Measurements from ENCODE around the gene IFNGR2.
"Not testable (repeated sequence)": the region's sequence is repeated elsewhere in the genome, so short reads cannot be mapped to it uniquely, and the experiment has no call there.

IFNGR2 gene

DNA sequence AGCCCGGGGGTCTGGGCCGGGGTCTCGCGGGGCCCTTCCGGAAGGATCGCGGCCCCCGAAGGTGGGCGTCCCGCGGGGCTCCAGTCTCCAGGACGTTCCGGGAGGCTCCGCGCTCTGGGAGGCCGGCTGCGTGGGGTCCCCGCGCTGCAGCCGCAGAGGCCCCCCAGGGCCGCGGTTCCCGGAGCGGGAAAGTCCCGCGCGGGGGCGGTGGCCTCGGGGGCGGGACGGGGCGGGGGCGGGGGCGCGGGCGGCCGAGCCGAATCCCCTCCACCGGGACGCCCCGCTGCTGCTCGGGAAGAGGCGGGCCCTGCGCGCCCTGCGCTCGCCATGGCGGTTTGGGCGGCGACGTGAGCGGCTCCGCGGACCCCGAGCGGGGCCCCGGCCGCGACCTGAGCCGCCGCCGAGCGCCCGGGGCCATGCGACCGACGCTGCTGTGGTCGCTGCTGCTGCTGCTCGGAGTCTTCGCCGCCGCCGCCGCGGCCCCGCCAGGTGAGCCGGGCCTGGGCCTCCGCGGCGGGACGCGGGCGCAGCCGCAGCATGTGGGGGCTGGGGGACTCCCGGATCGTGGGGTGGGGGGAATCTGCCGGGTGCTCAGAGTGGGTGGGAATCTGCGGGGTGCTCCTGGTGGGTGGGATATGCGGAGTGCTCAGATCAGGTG lies at the start of gene IFNGR2:
IFNGR2 (plus strand) TSS at position 286 of the 658 bp plus-strand sequence; CDS start at position 417, 131 bp downstream.
- DNase-seq (ENCODE audit: low read depth), result peak; percentile 55

DNA sequence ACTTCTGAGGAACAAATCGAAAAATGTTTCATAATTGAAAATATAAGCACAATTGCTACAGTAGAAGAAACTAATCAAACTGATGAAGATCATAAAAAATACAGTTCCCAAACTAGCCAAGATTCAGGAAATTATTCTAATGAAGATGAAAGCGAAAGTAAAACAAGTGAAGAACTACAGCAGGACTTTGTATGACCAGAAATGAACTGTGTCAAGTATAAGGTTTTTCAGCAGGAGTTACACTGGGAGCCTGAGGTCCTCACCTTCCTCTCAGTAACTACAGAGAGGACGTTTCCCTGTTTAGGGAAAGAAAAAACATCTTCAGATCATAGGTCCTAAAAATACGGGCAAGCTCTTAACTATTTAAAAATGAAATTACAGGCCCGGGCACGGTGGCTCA lies 47.9 kb upstream of the IFNGR2 start:
- DNase-seq (ENCODE audit: low read depth), result no peak

DNA sequence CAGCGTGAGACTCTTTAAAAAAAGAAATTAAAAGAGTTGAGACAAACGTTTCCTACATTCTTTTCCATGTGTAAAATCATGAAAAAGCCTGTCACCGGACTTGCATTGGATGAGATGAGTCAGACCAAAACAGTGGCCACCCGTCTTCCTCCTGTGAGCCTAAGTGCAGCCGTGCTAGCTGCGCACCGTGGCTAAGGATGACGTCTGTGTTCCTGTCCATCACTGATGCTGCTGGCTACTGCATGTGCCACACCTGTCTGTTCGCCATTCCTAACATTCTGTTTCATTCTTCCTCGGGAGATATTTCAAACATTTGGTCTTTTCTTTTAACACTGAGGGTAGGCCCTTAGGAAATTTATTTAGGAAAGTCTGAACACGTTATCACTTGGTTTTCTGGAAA lies 47.2 kb upstream of the IFNGR2 start:
- no peak for DNase-seq (ENCODE audit: low read depth)

DNA sequence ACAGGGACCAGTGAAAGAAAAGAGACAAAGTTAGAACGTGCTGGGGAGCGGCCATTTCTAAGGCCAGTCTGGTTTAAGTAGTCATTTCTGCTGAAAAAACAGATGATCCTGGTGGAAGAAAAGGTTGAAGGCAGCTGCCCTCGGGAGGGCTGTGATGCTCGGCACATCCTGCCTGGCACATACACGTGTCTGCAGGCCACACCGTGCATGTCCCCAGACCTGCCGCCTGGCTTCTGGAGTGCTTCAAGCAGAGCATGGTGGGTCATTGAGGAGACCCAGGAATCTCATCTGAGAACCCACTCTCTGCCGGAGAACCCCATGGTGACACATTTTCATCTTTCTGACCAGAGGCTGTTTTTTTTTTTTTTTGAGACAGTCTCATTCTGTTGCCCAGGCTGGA lies 46.0 kb upstream of the IFNGR2 start:
- no peak for DNase-seq (ENCODE audit: low read depth)

GRCh38 chr21:33359446-33359845 lies 43.8 kb upstream of the IFNGR2 start:
- DNase-seq (ENCODE audit: low read depth), result no peak

GRCh38 chr21:33360281-33360680 lies 42.9 kb upstream of the IFNGR2 start:
- DNase-seq (ENCODE audit: low read depth), result no peak

DNA sequence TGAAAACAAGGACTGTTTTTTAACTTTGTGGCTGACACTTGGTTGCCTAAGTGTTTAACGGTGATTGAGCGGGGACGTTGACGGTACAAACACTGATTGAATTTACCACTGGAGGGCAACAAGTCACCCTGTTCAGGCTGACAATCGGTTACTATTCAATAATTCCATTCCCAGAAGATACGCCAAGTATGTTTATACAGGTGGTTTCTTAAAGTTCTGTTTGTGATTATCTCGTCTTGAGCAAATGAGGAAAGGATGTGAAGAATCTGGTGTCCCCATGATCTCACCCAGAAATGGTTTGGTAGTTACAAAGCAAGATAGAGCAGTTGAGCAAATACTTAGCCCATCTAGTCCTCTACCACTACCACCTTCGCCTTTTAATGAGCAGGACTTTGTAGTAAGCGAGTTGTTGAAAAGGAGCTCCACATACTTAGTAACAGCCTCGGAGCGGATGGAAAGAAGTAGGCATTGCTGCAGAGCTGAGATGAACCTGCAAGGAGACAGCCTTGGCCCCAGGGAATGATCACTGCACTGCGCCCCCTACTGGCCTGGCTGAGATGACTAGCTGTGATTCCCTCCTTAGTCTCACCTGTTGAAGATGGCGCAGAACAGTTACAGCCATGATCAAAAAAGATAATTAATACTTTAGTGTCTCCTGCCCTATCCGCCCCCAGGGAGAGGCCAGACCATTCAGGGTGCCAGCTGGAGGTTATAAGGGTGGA lies 42.2 kb upstream of the IFNGR2 start:
- peak; percentile 69 for DNase-seq (ENCODE audit: low read depth)

GRCh38 chr21:33362044-33362555 lies 41.1 kb upstream of the IFNGR2 start:
- DNase-seq (ENCODE audit: low read depth), result no peak

- DNase-seq (ENCODE audit: low read depth), result not testable (repeated sequence)
These were observed 39.2 kb upstream of the IFNGR2 start for GRCh38 chr21:33363911-33364609.

- no peak for DNase-seq (ENCODE audit: low read depth)
These were observed 38.4 kb upstream of the IFNGR2 start for GRCh38 chr21:33364830-33365229.

DNA sequence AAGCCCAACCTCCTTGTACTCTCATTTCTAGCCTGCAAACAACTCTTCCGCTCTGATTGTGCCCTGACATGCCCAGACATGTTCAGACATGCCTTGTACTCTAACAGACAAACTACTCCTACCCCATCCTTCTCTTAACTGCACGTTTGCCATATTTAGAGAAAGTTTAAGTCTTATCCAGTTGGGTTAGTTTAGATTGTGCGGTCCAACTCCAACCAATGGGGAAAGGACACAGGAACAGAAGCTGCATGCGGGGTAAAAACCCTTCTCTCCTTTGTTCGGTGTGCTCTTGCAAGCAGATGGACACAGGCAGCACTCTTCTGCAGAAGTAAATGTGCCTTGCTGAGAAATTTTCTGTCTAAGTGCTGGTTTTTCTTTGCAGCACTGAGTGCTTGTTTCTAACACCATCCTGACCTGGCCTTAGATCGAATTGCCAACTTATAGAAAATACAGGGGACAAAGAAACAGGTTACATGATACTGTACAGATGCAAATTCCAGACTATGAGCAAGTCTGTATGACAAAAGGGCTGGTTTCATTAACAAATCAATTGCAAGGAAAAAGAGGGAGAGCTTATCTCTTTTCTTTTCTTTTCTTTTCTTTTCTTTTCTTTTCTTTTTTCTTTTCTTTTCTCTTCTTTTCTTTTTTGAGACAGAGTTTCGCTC lies 35.8 kb upstream of the IFNGR2 start:
- DNase-seq (ENCODE audit: low read depth), result no peak

GRCh38 chr21:33368124-33368523 lies 35.1 kb upstream of the IFNGR2 start:
- DNase-seq (ENCODE audit: low read depth), result no peak

GRCh38 chr21:33368576-33368975 lies 34.6 kb upstream of the IFNGR2 start:
- no peak for DNase-seq (ENCODE audit: low read depth)

DNA sequence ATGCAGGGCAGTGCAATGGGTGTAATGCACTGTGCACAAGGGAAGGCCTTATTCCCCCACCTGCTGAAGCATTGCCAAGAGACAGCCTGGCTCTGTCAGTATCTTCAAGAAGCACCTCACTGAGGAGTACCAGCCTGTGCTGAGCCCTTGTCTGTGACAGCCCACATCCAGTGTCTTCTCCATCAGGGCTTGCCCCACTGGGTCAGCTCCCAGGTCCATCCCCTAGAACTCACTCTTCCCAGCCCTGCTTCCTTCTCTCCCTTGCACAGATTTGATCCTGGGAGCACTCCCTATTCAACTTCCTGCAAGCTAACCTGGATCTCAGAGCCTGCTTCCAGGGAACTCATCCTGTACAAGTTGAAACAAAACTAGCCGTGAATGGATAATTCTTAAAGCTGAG lies 33.6 kb upstream of the IFNGR2 start:
- DNase-seq (ENCODE audit: low read depth), result no peak

- DNase-seq (ENCODE audit: low read depth), result no peak
These were observed 32.9 kb upstream of the IFNGR2 start for GRCh38 chr21:33370305-33370704.

- no peak for DNase-seq (ENCODE audit: low read depth)
These were observed 31.8 kb upstream of the IFNGR2 start for GRCh38 chr21:33371366-33371765.

GRCh38 chr21:33372582-33372981 lies 30.6 kb upstream of the IFNGR2 start:
- no peak for DNase-seq (ENCODE audit: low read depth)

DNA sequence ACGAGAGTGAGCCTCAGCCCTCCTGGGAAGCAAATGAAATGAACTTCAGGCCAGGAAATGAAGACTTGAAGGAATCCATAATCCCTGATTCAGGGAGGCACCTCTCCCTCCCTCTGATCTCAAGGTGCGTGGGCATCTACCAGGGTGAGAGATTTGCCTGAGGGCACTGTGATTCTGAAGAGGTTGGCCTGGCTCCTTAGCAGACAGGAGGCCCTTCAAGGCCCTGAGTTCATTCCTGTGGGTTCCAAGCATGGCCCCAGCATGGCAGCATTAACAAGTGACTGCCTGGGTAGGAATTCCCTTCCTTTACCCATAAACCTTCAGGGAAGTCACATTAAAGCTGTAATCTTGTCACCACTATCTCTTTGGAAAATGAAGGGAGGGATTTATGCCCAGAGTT lies 29.8 kb upstream of the IFNGR2 start:
- no peak for DNase-seq (ENCODE audit: low read depth)

- DNase-seq (ENCODE audit: low read depth), result no peak
These were observed 29.1 kb upstream of the IFNGR2 start for GRCh38 chr21:33374080-33374449.

- DNase-seq (ENCODE audit: low read depth), result no peak
These were observed 28.6 kb upstream of the IFNGR2 start for GRCh38 chr21:33374450-33375096.

GRCh38 chr21:33375101-33375644 lies 28.0 kb upstream of the IFNGR2 start:
- no peak for DNase-seq (ENCODE audit: low read depth)

Data from stimulated activated CD8-positive, alpha-beta memory T cell treated with anti-CD3 and anti-CD28 coated beads, Interleukin-12 subunit alpha, Interleukin-12 subunit beta, amount 100 ng/mL, for 4 hours (primary cell).